GM18511 (cell line): Measurements from ENCODE around the gene IDNK.

Source experiments
- ATAC-seq: cut with Tn5 transposase; IDR thresholded peaks from one replicate; pipeline ENCODE4 v1.9.1; 2021; ENCODE audit warnings: mild to moderate bottlenecking, moderate library complexity; ENCODE audit not compliant: unreplicated experiment

Gene IDNK

DNA sequence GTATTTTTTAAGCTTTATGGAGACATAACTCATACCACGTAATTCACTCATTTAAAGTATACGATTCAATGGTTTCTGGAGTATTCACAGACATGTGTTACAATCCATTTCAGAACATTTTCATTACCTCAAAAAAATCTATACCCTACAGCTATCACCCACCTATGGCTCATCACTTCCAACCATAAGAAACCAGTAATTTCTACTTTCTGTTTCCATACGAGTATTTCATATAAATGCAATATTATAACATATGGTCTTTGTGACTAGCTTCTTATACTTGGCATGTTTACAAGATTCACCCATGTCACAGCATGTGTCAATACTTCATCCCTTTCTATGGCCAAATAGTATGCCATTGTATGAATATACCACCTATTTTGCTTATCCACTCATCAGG lies 66.0 kb downstream of the IDNK start:
- ATAC-seq = no peak

DNA sequence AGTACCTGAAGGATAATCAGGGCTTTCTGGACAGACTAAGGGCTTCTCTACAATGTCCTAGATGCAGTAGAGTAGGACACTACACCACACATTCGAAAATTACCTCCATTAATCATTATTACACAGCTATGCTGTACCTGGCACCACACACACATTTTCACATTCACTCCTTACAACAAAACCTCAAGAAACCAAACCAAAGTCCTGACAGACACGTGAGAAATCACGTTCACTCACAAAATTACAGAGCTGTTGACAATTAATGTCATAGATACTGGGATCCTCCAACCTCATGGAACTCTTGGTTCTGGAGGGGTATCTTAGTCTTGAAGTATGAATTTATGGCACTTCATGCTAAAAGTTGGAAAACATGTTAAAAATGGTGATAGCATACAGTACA lies 68.5 kb downstream of the IDNK start:
- no peak for ATAC-seq
